Stimulated activated CD4-positive, alpha-beta T cell treated with anti-CD3 and anti-CD28 coated beads, Interleukin-4, amount 100 ng/mL, for 1 hour (primary cell): ENCODE results near the gene NPRL2.
A peak's percentile ranks its signal among the peaks of the same experiment; 100 is the strongest.
"Not testable (repeated sequence)": the region's sequence is repeated elsewhere in the genome, so short reads cannot be mapped to it uniquely, and the experiment has no call there.

Source experiments
- DNase-seq: peaks from one replicate; pipeline ENCODE4 v3.0.0-alpha.2; 2020

Gene NPRL2

DNA sequence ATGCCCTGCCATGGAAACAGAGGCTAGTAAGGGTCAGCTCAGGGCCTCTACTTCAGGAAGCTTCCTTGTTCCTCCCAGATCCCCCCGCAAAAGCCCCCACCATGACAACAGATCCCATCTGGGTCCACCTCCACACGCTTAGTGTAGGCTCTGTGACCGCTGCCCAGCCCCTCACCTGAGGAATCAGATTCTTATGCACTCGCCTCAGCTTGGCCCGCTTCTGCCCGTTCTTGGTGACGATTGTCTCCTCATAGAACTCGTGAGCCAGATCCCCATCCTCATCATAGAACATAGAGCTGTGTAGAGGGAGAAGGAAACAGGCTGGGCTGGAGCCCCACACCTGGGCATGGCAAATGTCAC lies 24.4 kb downstream of the NPRL2 start:
- no peak for DNase-seq

DNA sequence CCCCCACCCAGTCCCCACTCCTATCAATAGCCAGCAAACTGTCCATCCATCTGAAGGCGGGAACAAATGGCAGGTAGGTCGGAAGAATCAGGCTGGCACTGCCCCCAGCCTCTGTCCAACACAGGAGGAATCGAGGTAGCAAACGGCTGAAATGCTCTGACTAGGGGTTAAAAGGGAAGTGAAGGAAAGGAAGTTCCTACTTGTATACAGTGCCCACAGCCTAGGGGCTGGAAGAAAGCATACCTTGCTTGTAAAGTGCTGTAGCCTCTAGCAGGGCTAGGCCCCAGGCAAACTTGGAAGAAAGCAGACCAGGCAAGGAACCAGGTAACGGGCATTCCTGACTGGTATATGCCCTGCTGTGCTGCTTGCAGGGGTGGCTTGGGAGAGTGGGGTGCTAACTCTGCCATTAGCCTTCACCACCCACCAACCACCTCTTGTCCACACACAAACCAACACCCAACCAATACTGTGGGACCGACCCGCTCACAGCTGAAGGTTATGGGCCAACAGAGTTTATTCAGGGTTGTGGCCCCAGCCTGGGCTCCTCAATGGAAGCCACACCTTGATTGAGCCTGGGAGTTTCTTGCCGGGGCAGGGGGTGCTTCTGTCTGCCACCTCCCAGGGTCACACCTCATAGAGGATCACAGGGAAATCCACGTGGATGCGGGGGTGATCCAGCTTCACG lies 24.9 kb downstream of the NPRL2 start:
- no peak for DNase-seq

DNA sequence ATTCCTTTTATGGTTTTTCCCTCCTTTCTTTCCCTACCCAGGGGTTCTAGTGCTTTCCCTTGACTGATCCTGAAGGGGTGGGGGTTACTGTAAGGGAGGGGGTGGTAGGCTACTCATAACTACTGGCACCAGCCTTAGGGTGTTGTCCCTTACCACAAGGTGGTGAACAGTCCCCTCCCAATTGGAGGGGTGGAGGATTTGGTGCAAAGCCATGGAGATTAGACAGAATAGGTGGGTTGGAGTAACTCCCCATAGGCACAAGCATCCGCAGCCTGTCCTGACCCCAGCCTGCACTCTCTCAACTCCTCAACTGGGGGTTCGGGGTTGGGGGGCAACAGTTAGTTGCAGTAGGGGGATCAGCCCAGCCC lies 25.5 kb downstream of the NPRL2 start:
- DNase-seq: no peak

DNA sequence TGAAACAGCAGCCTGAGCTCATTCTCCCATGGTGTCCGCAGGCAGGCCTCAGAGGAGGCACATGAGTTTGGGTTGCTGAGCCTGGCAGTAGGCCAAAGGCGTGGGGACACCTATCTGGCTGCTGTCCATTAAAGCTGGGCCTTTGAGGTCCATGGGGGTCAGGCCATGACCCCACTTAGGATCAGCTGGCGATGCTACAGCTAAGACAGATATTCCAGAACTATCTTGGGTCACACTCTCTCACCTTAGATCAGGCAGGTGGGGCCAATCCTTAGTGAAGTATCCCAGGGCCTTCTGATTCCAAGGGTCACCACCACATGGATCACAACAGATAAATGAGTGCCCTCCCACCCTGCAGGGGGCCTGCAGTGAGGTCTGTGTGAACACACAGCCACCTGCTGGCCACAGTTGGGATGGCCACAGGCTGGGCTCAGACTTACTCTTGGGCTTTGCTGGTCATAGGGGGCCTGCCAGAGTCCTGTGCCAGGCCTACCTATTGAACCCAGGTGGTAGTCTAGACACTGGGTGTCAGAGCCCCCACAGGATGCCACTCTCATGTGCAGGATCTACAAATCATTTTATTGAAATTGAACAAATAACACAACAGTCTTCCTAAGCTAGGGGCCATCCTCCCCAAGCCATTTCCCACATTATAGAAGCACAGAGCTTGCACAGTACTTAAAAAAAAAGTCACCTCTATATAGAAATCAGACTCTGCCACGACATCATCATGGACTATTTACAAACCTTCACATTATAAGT lies 26.0 kb downstream of the NPRL2 start:
- peak; percentile 70 for DNase-seq

DNA sequence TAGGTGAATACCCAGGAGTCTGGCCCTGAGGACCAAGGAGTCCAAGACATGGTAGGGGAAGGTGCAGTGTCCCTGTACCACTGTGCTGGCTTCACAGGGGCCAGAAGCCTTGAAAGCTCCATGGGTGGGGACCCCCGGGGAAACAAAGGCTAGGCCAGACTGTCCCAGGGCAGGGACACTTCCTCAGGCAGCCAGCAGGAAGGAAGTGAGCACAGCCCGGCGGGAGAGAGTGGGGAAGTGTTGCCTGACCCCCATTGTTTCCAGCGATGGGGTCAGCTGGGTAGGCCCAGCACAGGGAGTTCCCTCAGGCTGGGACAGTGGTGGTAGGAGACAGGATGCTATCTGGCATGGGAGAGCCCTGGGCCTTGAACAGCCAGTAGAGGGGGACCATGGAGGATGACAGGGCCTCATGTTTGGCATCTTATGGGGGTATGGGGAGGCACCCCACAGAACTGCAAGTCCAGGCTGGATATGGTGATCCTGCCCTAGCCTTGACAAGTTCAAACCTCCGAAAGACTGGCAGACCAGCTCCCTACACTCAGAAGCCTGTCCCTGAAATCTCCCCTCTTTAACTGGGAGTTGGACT lies 26.9 kb downstream of the NPRL2 start:
- DNase-seq: no peak

DNA sequence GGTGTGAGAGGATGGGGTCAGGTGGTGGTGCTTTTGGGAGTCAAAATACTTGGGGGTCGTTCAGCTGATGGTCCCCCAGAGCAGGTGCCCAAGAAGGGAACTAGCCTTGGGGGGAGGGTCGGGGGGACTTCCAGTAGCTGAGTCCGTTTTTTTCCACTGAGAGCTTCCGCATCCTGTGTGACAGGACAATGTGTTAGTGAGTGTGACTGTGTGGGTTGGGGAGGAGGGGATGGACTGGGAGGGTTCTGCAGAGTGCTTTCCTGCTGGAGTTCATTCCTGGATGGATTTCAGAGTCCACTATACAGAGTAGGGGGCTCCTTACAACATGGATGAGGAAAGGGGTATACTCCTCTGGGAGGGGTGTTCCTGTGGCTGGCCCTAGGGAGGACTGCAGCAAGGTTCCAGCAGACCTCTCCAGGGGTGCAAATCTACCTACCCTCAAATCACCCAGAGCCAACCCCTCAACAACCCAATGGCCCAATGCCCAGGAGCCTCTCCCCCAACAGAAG lies 27.4 kb downstream of the NPRL2 start:
- no peak for DNase-seq

DNA sequence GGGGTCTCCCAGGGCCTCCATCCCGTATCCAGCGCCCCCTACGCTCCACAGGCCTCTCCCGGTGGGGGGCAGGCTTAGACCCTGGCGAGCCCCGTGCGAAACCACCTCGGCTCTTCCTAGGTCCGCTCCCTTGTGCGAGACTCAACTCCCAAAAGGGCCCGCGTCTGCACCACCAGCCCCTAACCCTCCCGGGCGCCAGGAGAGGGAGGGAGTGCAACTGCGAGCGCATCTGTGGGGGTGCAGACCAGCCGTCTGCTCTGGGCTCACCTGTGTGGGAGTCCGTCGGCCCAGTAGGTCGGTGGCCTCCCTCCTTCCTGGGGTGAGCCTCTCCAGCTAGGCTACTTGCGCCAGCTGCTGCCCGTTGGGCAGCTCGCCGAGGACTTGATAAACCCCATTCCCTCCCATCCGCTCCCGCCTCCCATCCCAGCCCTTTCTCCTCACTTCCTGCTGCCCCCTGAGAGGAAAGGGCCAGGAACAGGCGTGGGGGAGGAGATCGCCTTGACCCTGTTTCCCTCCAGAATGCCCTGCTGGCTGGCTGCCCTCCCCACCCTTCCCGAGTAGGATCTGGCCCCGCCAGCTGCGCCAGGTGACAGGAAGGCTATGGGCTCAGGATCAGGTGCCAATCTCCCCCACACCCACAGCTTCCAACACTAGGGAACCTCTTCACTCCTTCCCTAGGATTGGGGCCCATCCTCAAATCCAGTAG lies 28.0 kb downstream of the NPRL2 start, which contains the start of gene HYAL2:
TSS of gene HYAL2 (minus strand) at position 360 of the 706 bp plus-strand sequence. CDS start 2,256 bp downstream, outside the sequence.
- no peak for DNase-seq

DNA sequence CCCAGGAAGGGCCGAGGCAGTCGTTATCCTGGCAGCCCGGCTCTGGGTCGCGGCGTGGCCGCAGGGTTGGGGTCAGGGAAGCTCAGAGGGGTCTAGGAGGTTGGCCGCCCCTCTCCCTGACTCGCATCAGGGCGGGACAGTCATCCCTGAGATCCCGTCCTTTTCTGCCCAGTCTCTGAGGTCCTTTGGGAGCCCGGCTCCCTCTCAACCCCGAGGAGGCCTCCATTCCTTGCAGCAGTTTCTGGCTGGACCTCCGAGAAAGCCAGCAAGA lies 28.5 kb downstream of the NPRL2 start:
- no peak for DNase-seq

DNA sequence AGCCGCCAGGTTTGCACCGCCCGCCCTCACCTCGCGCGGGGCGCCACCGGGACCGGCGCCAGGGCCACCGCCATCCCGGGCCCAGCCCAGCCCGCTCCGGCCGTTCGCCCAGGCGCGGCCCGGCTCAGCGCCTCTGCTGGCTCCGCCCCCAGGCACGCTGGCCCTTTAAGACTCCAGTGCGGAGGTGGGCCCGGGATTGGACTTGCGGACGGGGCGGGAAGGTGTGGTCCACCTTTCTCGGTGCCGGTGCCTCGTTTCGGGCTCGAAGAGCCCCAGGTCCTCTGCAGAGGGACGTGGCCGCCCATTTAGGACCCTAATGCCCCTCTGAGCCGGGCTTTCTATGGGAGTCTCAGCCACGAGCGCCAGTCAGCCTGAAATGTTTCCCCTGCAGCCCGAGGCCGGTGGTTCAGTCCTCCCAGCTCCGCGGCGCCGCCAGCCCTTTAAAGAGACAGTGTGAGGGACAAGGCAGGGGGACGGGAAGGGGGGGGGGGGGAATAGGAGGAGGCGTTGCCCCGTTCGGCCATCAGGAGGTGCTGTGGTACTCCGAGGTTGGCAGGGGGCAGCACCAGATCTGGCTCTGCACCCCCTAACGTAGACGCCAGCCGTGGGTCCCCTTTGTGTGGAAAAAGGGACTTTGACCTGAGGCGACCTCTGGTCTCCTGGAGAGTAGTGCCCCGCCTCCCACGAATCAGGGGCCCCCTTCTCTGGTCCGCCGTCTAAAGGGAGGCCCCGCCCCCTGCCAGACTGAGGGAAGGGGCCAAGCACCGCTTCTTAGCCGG lies 29.1 kb downstream of the NPRL2 start:
- peak; percentile 81 for DNase-seq

DNA sequence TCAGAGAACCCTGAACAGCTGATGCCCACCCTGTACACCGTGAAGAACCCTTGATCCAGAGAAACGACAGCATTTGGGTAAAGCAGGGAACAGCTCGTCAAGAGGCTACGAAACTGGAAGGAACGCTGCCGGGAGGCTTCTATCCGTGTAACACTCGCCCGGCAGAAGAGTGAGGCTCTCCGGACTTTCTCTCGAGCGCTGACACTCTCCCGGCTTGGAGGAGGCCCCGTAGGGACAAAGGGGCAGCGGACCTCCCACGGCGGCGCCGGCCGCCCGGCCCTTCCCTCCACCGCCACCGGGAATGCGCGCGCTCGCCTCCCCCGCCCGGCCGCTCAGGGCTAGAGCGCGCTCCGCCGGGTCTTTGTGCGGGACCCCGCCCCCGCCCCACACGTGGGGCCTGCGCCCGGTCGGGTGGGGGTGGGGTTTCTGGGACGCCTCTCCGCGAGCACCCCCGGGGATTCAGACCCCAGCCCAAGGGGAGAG lies 29.7 kb downstream of the NPRL2 start:
- DNase-seq: peak; percentile 67

DNA sequence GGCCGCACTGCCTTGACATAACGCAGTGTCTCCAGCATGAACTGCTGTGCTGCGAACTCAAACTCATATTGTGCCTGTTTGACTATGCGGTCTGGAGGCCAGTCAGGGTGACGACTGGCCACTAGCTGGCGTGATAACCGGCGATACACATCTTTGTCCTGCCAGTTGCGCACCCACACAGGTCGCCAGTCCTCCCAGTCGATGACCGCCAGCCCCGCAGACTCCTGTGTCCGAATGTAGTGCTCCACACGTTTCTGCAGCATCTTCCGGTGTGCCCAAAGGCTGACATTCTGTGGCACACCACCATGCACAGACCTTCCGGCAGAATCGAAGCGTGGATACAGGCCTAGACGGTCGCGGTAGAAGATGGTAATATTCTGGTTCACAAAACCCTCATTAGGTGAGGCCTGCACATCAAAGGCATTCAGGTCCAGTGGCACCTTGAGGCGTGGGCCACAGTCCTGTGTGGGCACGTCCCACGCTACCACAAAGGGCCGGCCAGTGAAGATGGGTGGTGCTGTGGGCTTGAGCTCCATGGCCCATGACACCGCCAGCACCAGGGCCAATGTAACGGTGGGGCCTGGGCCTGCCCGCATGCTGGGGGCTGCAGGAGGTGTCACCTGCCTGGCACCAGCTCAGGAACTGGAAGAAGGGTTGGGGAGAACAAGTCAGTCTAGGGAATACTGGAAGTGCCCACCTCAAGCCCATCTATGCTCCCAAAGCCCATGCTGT lies 30.5 kb downstream of the NPRL2 start:
- DNase-seq: no peak

DNA sequence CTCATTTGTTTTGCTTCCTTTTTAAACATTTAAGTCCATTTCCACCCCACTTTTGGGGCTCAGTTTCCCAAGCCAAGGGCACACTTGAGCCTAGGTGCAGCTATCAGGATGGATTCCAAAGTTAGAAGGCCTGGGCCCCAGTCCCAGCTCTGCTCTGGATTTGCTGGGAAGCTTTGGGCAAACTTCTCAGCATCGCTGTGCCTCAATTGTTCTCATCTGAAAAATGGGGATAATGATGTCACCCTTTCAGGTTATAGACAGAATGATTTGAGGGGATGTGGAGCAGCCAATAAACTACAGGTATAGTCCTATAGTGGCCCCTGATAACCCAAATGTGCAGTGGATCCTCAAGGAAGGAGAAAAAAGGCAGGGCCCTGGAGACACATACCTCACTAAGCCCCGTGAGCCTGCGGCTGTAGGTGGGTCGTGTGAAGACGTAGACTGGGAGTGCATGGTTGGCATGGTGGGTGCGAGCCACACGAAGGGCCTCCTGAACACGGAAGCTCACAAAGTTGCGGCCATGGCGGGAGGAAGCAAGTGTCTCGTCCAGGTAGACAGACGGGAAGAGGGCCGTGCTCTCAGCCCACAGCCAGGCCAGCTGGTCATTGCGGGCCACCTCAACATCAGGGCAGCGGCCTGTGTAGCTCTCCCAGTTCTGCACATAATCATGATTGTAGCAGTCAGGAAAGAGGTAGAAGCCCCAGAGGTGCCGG lies 31.2 kb downstream of the NPRL2 start:
- no peak for DNase-seq

DNA sequence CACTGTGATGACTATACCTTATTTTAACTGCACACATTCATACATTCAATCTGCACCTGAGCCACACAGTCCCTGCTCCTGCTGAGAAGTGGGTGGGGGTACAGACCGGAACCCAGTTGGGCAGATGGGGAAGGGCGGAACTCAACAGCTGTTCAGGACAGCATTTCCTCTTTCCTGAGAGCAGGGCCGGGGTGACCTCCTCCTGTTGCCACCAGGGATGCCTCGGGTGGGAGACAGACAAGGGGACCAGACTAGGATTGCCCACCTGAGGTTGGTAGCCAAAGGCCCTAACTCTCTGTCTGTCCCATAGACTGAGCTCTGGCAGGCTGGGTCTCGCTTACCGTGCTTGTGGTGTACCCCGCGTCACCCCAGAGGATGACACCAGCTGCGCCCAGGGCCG lies 32.0 kb downstream of the NPRL2 start:
- DNase-seq: no peak

DNA sequence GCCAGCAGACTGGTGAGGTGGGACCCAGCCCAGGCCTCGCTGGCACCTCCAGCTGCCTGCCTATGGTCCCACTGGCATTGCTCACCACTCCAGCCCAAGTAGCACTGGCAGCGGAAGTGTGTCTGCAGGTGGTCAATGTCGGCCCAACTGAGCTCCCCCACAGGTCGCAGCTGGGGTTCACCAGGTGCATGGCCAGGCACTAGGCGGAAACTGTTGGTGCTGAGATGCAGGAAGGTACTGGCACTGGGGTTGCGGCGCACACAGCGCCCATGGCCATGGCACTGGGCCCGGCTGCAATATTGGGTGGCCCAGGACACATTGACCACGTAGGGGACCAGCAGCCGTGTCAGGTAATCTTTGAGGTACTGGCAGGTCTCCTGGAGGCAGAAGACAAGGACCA lies 32.4 kb downstream of the NPRL2 start:
- no peak for DNase-seq

DNA sequence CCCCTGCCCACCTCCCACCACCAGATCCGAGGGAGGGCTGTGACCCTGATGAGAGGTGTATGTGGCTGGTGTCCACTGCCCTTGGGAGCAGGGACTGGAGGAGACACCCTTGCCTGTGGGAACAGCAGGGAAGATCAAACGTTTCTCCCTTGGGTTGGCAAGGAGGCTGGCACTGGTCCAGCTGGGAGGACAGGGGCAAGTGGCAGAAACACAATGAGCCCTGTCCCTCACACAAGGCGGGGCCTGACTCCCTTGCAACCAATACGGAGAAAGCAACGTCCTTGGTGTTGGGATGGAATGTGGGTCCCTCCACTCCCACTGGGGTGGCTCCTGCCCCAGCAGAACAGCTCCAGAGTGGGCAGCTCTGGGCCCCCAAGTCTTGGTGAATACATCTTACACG lies 33.3 kb downstream of the NPRL2 start:
- DNase-seq: no peak

DNA sequence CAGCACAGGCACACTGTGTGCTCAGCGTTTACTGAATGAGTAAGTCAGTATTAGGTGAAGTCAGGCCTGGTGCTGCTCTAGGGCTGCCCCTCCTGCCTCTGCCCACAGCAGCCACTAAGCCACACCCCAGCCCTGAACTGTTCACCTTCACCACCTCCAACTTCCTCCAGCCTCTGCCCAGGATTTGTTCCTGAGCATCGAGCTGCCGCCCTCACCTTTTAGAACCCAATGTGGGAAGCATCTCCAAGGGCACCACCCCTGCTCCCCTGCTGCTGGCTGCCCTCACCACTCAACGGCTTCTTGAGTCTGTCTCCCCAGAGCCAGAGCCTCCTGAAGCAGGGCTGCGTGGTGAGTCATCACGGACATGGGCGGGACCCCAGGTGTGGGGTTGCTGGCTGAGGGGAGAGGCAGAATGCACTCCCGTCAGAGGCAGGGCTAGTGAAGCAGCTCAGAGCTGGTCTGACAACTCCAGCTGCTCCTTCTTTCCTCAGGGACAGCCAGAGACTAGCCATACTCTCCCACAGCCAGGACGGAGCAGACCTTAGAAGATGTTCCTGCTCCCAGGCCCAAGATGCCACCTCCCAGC lies 33.8 kb downstream of the NPRL2 start:
- peak; percentile 60 for DNase-seq

DNA sequence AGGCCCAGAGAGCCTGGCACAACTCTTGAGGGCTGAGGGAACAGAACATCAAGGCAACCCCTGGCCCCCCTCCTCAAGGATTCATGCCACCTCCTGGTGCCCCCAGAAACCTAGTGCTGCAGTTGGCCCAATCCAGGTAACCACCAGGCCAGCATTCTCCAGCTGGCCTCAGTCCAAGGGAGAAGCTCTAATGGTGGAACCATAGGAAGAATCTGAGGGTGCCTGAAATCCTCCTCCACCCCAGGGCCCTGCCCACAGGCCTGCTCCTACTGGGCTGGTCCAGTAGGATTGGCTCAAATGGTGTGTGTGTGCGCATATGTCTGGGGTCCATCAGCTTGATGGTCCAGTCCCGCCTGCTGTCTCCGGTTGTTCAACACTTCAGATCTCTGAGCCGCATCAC lies 35.8 kb downstream of the NPRL2 start:
- DNase-seq: no peak

DNA sequence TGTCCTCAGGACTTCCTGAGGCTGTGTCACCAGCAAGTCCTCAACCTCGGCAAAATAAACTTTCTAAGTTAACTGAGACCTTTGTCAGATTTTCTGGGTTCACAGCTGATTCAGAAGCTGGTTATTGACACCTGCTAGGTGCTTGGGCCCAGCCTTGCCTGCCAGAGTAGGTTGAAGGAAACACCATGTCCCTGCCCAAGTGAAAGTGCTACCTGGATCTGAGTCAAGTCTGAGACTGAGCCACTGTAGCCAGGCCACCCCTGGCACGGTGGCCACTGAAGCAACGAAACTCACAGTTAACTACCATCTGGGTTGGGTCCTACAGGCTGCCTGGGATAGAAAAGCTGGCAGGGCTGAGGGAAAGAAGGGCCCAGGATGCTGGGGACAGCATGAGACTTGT lies 36.2 kb downstream of the NPRL2 start:
- no peak for DNase-seq

DNA sequence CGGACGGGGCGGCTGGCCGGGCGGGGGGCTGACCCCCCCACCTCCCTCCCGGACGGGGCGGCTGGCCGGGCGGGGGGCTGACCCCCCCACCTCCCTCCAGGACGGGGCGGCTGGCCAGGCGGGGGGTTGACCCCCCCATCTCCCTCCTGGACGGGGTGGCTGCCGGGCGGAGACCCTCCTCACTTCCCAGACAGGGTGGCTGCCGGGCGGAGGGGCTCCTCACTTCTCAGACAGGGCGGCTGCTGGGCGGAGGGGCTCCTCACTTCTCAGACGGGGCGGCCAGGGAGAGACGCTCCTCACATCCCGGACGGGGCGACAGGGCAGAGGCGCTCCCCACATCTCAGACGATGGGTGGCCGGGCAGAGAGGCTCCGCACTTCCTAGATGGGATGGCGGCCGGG lies 38.5 kb downstream of the NPRL2 start:
- not testable (repeated sequence) for DNase-seq

DNA sequence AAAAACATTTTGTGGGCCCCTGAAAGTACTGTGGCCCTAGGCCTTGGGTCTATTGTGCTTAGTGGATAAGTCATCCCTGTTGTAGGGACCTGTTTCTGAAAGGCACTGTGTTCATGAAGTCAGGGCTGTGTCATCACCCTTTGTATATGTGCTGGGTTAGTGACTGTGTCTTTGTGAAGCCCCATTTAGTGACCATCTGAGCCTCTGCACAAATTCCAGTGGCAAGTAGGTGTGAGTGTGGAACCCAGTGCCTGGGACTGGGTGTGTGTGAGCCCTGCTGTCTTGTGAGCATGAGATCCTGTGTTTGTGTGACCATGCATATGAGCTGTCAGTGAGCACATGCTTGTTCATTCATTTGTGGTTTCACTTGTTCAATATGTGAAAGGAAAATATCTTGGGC lies 46.0 kb downstream of the NPRL2 start:
- no peak for DNase-seq
